Neural progenitor cell (in vitro differentiated cells): Measurements from ENCODE around the gene RRM2. TPM values are rescaled to one million over a fixed set of nuclear protein-coding genes. Genes with fewer than 3 reads are reported as not detected.
A peak's percentile ranks its signal among the peaks of the same experiment; 100 is the strongest.

ENCODE experiments used
- DNase-seq: peaks from one replicate; pipeline ENCODE4 v3.0.0-alpha.2; 2016; ENCODE audit warnings: low spot score
- H2AFZ ChIP-seq: fragments of 200-600 bp; sonication (generic); replicated peaks from 2 replicates; pipeline ENCODE4 v1.6.1; 2016; ENCODE audit warnings: antibody characterized with exemption
- H3F3A ChIP-seq: fragments of 200-600 bp; sonication (generic); 2 replicates; pipeline ENCODE4 v1.6.1; 2016; ENCODE audit warnings: antibody characterized with exemption, low read depth
- H3K27ac ChIP-seq: fragments of 200-600 bp; sonication (generic); 2 replicates; pipeline ENCODE4 v1.5.1; 2016; ENCODE audit warnings: mild to moderate bottlenecking
- H3K27me3 ChIP-seq: fragments of 200-600 bp; sonication (generic); 2 replicates; pipeline ENCODE4 v1.6.1; 2016; ENCODE audit warnings: mild to moderate bottlenecking, moderate library complexity
- H3K36me3 ChIP-seq: fragments of 200-600 bp; sonication (generic); 2 replicates; pipeline ENCODE4 v1.5.1; 2016
- H3K4me1 ChIP-seq: fragments of 200-600 bp; sonication (generic); 2 replicates; pipeline ENCODE4 v1.6.1; 2016; ENCODE audit warnings: mixed run types
- H3K4me2 ChIP-seq: fragments of 200-600 bp; sonication (generic); 2 replicates; pipeline ENCODE4 v1.6.1; 2016
- H3K4me3 ChIP-seq: fragments of 200-600 bp; sonication (generic); 2 replicates; pipeline ENCODE4 v1.5.1; 2016
- H3K79me2 ChIP-seq: fragments of 200-600 bp; sonication (generic); 2 replicates; pipeline ENCODE4 v1.6.1; 2016; ENCODE audit warnings: low read depth
- H3K9ac ChIP-seq: fragments of 200-600 bp; sonication (generic); 2 replicates; pipeline ENCODE4 v1.6.1; 2016
- H3K9me3 ChIP-seq: fragments of 200-600 bp; sonication (generic); 2 replicates; pipeline ENCODE4 v1.5.1; 2016; ENCODE audit warnings: low read depth
- H4K20me1 ChIP-seq: fragments of 200-600 bp; sonication (generic); 2 replicates; pipeline ENCODE4 v1.6.1; 2016; ENCODE audit warnings: low read depth
- H3K27ac Mint-ChIP-seq: 3 replicates; pipeline ENCODE4 v1.8.0; 2021; ENCODE audit warnings: mixed read lengths
- H3K27me3 Mint-ChIP-seq: 2 replicates; pipeline ENCODE4 v1.8.0; 2022; ENCODE audit warnings: low read depth, mild to moderate bottlenecking, inconsistent platforms, moderate library complexity, mixed read lengths; ENCODE audit not compliant: insufficient read depth
- H3K36me3 Mint-ChIP-seq: 3 replicates; pipeline ENCODE4 v1.8.0; 2021; ENCODE audit warnings: mixed read lengths
- H3K4me1 Mint-ChIP-seq: 3 replicates; pipeline ENCODE4 v1.8.0; 2021; ENCODE audit warnings: mixed read lengths
- H3K4me3 Mint-ChIP-seq: 3 replicates; pipeline ENCODE4 v1.8.0; 2021; ENCODE audit warnings: mild to moderate bottlenecking, moderate library complexity, mixed read lengths
- H3K9me3 Mint-ChIP-seq: 3 replicates; pipeline ENCODE4 v1.8.0; 2020; ENCODE audit warnings: mixed read lengths
- CTCF ChIP-seq: fragments of 200-600 bp; sonication (generic); IDR thresholded peaks from 2 replicates; pipeline ENCODE4 v1.5.1; 2017; ENCODE audit warnings: antibody characterized with exemption, mild to moderate bottlenecking
- EZH2 ChIP-seq: fragments of 200-600 bp; sonication (generic); IDR thresholded peaks from 2 replicates; pipeline ENCODE4 v1.6.1; 2017; ENCODE audit warnings: antibody characterized with exemption, mild to moderate bottlenecking, moderate library complexity
- EZH2phosphoT487 ChIP-seq: fragments of 200-600 bp; sonication (generic); IDR thresholded peaks from 2 replicates; pipeline ENCODE4 v1.6.1; 2017; ENCODE audit warnings: antibody characterized with exemption
- total RNA-seq: library from RNA; depleted of rRNA; stranded (reverse); fragments of >200 nt; gene quantifications from 2 replicates; pipeline ENCODE4 v1.2.3, GENCODE V29; 2015; ENCODE audit warnings: low replicate concordance

Gene RRM2
- total RNA-seq, 1 donor from 2014 or later, result 66.0 TPM

DNA sequence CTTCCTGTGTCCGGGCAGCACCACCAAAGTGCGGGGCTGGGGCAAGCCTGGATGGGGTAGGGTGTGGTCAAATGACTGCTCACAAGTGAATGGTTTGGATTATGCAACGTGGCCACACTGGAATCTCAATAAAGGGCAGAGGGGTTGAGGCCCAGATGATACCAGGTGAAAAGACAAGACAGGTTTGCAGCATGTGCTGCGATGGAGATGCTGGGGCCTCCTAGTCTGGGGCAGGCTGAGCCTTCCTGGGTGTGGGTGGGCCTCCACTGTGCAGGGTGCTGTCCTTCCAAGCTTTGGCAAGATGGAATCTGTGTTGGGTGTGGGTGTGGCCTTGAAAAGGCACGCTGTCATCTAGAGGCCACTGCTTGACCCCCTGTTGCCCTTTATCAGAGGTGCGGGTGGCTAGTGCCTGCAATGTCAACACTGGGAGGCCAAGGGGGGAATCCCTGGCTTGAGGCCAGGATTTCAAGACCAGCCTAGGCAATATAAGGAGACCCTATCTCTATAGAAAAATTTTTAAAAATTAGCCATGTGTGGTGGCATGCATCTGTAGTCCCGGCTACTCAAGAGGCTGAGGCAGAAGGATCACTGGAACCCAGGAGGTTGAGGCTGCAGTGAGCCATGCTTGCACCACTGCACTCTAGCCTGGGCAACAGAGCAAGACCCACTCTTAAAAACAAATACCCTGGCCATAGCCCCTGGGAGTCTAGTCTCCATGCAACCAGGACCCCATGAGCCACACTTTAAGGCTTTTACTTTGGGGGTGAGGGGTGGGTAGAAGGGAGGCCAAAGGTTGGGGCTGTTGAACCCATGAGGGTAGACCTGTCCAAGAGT lies 13.8 kb downstream of the RRM2 start:
- H3K9ac ChIP-seq, result no peak overlapping the region
- no peak overlapping the region for H3K27ac ChIP-seq
- H3K9me3 ChIP-seq, result no peaks in the 10 kb centered on the region
- H3K27me3 Mint-ChIP-seq, result no peaks in the 10 kb centered on the region
- H3K4me1 ChIP-seq, result no peaks in the 10 kb centered on the region
- H3K9me3 Mint-ChIP-seq, result no peaks in the 10 kb centered on the region
- peaks cover 1% of the 10 kb centered on the region for H3K79me2 ChIP-seq
- no peak overlapping the region for H2AFZ ChIP-seq
- peaks cover 5% of the 10 kb centered on the region for H3K4me1 Mint-ChIP-seq
- H4K20me1 ChIP-seq, result peaks cover 25% of the 10 kb centered on the region
- DNase-seq, result no peak
- TF ChIP-seq EZH2 (no peak), EZH2phosphoT487 (no peak), CTCF (no peak)
- H3K36me3 ChIP-seq, result no peaks in the 10 kb centered on the region
- no peaks in the 10 kb centered on the region for H3K27me3 ChIP-seq
- H3K36me3 Mint-ChIP-seq, result peaks cover 28% of the 10 kb centered on the region
- no peak overlapping the region for H3K27ac Mint-ChIP-seq
- no peak overlapping the region for H3K4me2 ChIP-seq
- H3K4me3 ChIP-seq, result no peak overlapping the region
- peaks cover 11% of the 10 kb centered on the region for H3F3A ChIP-seq
- H3K4me3 Mint-ChIP-seq, result no peak overlapping the region

DNA sequence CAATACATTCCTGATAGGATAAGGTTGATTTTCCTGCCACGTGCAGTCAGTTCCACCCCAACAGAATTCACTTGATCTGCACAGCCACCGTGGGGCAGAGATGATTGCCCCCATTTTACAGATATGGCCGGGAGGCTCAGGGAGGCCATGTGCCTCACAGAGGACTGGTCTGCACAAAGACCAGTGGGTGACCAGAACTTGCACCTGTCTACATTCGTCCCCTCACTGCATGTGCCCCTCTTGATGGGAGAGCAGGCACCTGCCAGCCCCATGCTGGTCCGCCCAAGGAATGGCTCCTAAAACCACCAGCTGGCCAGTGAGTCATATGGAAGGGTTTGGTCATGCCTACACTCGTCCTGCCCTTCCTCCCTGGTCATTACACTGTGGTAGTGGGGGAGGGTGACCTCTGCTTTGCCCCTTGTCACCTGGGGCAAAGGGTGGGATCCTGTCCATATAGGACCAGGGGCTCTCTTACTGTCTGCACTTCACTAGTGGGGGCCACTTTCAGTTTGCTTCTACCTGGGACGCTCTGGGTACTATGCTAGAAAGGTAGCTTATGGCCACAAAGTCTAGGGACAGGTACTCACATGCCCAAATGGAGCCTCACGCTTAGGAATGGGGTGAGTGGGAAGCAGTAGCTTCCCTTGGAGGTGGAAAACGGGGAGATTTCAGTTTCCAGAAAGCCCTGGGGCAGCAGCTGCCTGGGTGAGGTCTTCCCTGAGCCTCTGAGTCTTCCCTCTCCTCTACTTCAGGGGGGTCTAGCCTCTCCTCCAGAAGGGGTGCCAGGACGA lies 14.7 kb downstream of the RRM2 start:
- Mint-ChIP-seq H3K27me3 (no peaks in the 10 kb centered on the region), H3K4me3 (no peak overlapping the region), H3K27ac (no peak overlapping the region), H3K36me3 (peaks cover 25% of the 10 kb centered on the region), H3K9me3 (no peaks in the 10 kb centered on the region), H3K4me1 (peaks cover 5% of the 10 kb centered on the region)
- no peaks in the 10 kb centered on the region for H3K9me3 ChIP-seq
- H3K4me2 ChIP-seq, result no peak overlapping the region
- no peaks in the 10 kb centered on the region for H3K79me2 ChIP-seq
- no peak overlapping the region for H3K9ac ChIP-seq
- no peak overlapping the region for H3K4me3 ChIP-seq
- TF ChIP-seq CTCF, result no peak
- no peak for TF ChIP-seq EZH2
- TF ChIP-seq EZH2phosphoT487, result no peak
- peaks cover 16% of the 10 kb centered on the region for H4K20me1 ChIP-seq
- no peak for DNase-seq
- H3K27ac ChIP-seq, result peak overlapping the region; percentile 37
- H3K36me3 ChIP-seq, result no peaks in the 10 kb centered on the region
- no peaks in the 10 kb centered on the region for H3K27me3 ChIP-seq
- H2AFZ ChIP-seq, result no peak overlapping the region
- H3F3A ChIP-seq, result peaks cover 8% of the 10 kb centered on the region
- H3K4me1 ChIP-seq, result no peaks in the 10 kb centered on the region

- H3K4me3 Mint-ChIP-seq, result no peak overlapping the region
- DNase-seq, result no peak
- no peaks in the 10 kb centered on the region for H3K9me3 Mint-ChIP-seq
- no peaks in the 10 kb centered on the region for H3K79me2 ChIP-seq
- no peak overlapping the region for H3K4me3 ChIP-seq
- H3F3A ChIP-seq, result peaks cover 6% of the 10 kb centered on the region
- H2AFZ ChIP-seq, result no peak overlapping the region
- H3K4me1 ChIP-seq, result no peaks in the 10 kb centered on the region
- H3K4me1 Mint-ChIP-seq, result peaks cover 3% of the 10 kb centered on the region
- no peak for TF ChIP-seq EZH2
- no peak for TF ChIP-seq EZH2phosphoT487
- TF ChIP-seq CTCF, result no peak
- H4K20me1 ChIP-seq, result peaks cover 4% of the 10 kb centered on the region
- H3K27ac Mint-ChIP-seq, result peak overlapping the region; percentile 74
- no peaks in the 10 kb centered on the region for H3K9me3 ChIP-seq
- H3K4me2 ChIP-seq, result no peak overlapping the region
- H3K36me3 Mint-ChIP-seq, result peaks cover 23% of the 10 kb centered on the region
- H3K27me3 Mint-ChIP-seq, result no peaks in the 10 kb centered on the region
- no peaks in the 10 kb centered on the region for H3K36me3 ChIP-seq
- H3K9ac ChIP-seq, result no peak overlapping the region
- no peak overlapping the region for H3K27ac ChIP-seq
- H3K27me3 ChIP-seq, result no peaks in the 10 kb centered on the region
Observed at GRCh38 chr2:10139536-10139935, 17.0 kb downstream of the RRM2 start.
